Measurements from ENCODE around the gene VWA2.

Gene VWA2

DNA sequence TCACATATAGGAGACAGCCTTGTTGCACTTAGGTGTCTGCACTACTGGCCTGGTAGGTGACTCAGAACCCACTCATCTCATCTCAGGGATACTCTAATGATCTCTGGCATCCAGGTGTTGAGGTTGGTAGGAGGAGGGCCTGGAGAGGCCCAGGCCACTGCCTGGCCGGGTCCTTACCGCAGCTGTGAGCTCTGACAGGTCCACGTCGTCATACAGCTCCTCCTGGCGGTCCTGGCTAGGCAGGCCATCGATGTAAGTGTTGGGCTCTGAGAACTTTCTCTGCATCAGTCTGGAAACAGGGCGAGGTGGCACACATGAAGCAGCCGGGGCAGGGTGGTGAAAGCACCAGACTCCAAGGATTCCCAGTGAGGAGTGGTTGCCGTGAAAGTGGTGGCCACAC, 62.1 kb downstream of the VWA2 start:
- DNase-seq, result no peak

GRCh38 chr10:114301951-114302710, 63.1 kb downstream of the VWA2 start:
- DNase-seq, result no peak

DNA sequence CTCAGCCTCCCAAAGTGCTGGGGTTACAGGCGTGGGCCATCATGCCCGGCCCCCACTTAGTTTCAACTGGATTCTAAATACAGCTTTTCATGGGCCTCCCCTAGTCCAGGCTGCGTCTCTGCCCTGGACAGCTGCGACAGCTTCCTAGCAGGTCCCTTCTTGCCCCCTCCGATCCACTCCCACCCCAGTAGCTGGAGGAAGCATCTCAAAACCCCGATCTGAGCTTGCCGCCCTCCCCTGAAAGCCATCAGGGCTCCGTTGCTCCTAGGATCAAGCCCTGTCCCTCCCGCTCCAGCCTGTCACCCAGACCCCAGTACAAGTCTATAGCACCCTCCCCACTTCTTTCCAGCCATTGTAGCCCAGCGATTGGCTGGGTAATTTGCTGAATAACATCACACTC, 64.5 kb downstream of the VWA2 start:
- DNase-seq, result no peak

- DNase-seq, result peak; percentile 62
These were observed 65.0 kb downstream of the VWA2 start for GRCh38 chr10:114304017-114304570.

- DNase-seq, result peak; percentile 75
These were observed 65.7 kb downstream of the VWA2 start for GRCh38 chr10:114304571-114305421.

- no peak for DNase-seq
These were observed 66.5 kb downstream of the VWA2 start for GRCh38 chr10:114305521-114305925.

GRCh38 chr10:114306116-114306973, 67.3 kb downstream of the VWA2 start:
- no peak for DNase-seq

- no peak for DNase-seq
These were observed 68.7 kb downstream of the VWA2 start for GRCh38 chr10:114307731-114308130.

GRCh38 chr10:114308531-114309363, 69.7 kb downstream of the VWA2 start:
- DNase-seq, result no peak

- DNase-seq, result no peak
These were observed 70.3 kb downstream of the VWA2 start for GRCh38 chr10:114309364-114309651.

GRCh38 chr10:114310346-114310745, 71.3 kb downstream of the VWA2 start:
- no peak for DNase-seq

DNA sequence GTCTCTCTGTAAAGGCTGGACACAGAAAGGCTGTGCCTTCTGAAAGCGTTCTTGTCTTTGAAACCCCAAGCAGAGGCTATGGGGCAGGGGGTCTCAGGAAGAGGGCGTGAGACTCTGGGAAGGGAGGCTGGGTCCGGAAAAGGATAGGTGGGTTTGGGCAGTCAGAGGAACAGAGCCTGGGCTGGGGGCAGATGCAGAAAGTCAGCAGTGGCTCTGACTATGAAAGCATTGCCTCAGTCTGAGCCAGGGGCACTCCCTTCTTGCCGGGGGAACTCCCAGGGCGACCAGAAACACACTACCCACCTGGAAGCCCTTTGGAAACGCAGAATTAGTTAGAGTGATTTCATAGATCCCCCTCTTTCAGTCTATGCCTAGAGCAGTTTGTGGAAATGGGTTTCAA, 72.0 kb downstream of the VWA2 start:
- DNase-seq, result no peak

DNA sequence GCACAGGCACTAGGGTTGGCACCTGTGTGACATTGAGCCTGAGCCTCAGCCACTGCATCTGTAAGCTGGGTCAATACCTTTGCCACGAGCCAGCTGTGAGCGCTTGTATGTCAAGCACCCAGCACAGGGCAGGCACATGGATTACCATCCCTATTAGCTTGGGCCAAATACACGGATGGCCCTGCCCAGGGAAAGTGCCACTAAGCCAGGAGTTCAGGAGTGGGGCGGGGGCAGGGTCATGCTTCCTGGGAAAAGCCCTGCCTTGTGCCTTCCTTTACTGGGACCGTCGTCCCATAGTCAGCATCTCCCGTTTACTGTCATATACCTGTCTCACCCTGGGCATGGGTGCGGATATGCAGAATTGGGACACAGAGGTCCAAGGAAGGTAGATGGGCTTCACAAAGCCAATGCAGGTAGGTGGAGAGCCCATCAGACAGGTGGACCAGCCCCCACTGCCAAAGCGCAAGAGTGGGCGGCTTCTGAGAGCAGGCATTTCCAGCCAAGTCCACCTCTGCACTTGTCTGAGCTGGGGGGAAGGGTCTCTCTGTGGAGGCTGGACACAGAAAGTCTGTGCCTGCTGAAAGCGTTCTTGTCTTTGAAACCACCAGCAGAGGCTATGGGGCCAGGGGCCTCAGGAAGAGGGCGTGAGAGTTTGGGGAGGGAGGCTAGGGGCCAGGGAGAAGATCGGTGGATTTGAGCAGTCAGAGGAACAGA, 72.6 kb downstream of the VWA2 start:
- DNase-seq, result no peak

DNA sequence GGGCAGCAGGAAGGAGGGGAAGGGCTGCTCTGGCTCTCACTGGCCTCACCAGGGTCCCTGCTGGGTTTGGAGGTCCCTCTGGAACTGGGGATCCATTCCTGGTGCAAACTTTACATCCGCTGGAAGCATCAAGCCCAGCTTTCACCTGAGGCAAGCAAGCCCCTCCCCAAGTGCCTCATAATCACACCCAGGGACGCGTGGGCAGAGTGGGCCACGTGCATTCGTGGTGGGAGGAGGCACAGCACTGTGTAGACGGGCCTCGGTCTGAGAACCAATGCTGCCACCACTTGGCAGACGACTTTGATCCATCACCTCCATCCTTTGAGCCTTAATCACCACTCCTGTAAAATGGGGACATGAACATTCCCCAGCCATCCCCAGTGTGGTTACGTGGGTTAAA, 74.1 kb downstream of the VWA2 start:
- DNase-seq, result no peak

- no peak for DNase-seq
These were observed 74.8 kb downstream of the VWA2 start for GRCh38 chr10:114313866-114314265.

GRCh38 chr10:114315566-114316420, 76.7 kb downstream of the VWA2 start:
- DNase-seq, result no peak

- no peak for DNase-seq
These were observed 77.7 kb downstream of the VWA2 start for GRCh38 chr10:114316744-114317143.

- no peak for DNase-seq
These were observed 80.6 kb downstream of the VWA2 start for GRCh38 chr10:114319406-114320248.

Data from activated gamma-delta T cell treated with Interleukin-2 at 50 U/mL for 16 hours (primary cell).